Dermis lymphatic vessel endothelial cell (primary cell): Measurements from ENCODE around the gene KATNB1. TPM values are rescaled to one million over a fixed set of nuclear protein-coding genes. Genes with fewer than 3 reads are reported as not detected.

Source experiments
- total RNA-seq: library from RNA; depleted of rRNA; stranded (reverse); fragments of >200 nt; gene quantifications from 2 replicates; pipeline ENCODE4 v1.2.1, GENCODE V29; 2014

KATNB1 gene
- 19.8 and 32.6 TPM in 2 replicates for total RNA-seq

DNA sequence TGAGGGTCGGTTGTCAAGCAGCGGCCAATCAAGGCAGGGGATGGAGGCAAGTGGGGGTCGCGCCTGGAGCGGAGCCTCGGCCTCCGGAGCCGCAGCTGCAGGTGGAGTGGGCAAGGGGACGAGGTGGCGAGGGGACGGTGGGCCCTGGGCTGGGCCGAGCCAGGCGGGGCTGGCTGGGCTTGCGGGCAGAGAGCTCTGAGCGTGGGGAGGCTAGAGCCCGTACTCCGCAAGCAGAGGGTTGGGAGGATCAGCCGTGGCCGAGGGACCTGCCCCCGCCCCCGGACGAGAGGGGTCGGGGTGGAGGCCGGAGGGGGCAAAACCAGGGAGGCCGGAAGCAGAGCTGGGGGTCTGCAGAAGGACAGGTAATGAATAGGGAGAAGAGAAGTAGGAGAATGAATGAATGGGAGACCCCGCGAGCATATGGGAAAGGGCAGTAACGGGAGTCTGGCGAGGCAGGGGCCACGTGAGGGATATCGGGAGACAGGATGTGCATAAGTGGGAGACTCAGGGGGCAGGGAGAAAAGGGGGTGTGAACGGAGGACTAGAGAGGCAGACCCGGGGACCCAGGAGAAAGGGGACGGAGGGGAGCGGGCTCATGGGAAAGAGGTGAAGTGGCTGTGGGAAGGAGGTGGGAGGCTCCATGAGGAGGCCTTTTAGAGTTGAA is at the start of gene KATNB1:
TSS of gene KATNB1 (plus strand) at position 16 of the 664 bp plus-strand sequence. CDS start 1,474 bp downstream, outside the sequence.

DNA sequence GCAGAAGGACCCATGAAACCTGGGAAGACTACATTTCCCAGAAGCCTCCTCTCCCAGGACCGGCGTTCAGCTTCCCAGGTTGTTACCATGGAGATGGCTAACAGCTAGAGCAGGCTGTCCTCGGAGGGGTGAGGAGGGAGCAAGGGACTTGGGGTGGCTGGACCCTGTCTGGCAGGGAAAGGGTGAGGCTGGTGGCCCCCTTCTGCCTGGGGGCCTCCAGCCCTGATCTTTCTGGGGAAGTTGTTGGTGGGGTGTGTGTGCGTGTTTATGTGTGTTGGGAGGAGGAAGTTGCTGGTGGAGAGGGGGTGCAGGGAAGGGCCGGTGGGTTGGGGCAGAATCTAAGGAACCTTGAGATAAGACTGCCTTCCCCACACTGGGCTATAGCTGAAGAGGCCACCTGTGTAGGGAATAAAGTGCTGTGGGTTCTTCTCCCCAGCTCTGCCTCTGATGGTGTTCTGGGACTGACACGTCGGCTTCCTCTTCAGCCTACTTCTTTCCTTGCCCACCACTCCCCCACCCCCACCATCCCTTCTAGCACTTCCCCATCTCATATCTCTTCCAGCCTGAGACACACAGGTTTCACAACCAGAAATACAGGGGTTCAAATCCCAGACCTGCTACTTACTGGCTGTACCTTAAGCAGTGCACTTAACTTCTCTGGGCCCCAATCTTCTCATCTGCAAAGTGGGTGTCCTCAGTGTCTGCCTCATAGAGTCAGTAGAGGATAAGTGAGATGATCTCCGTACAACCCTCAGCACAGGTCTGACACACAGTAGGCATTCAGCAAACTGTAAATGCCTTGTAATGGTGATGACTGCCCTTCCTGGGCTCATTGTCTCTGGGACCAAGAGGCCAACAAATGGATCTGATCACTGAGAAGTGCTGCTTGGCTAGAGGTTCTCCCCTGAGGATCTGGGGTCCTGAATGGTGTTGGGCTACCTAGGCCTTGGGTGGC is 40.6 kb upstream of the KATNB1 start, which contains the start of gene DRC7:
TSS of gene DRC7 (plus strand) at position 82 of the 955 bp plus-strand sequence. CDS start 3,144 bp downstream, outside the sequence.

GRCh38 chr16:57802341-57803133 is 67.0 kb downstream of the KATNB1 start, which contains the start of gene KIFC3:
Gene KIFC3 (minus strand): TSS chr16:57802491. CDS start chr16:57798243, 4,248 bp downstream.

Other genes starting within 250 kb of the KATNB1 start
- 13.5 and 24.7 TPM in 2 replicates for gene DOK4, start 249.3 kb upstream of the KATNB1 start, total RNA-seq
- 8.0 and 9.7 TPM in 2 replicates for gene CCDC102A, start 199.2 kb upstream of the KATNB1 start, total RNA-seq
- gene ADGRG5, start 193.1 kb upstream of the KATNB1 start, total RNA-seq = not detected in 2 replicates
- 4.3 and 12.2 TPM in 2 replicates for gene ADGRG1, start 107.1 kb upstream of the KATNB1 start, total RNA-seq
- 5.2 and 8.8 TPM in 2 replicates for gene ADGRG3, start 67.5 kb upstream of the KATNB1 start, total RNA-seq
- 0.22 and 0.60 TPM in 2 replicates for gene DRC7, start 41.0 kb upstream of the KATNB1 start, total RNA-seq
- 32.7 and 56.1 TPM in 2 replicates for gene KIFC3, start 66.7 kb downstream of the KATNB1 start, total RNA-seq
- not detected in 2 replicates for gene CNGB1, start 235.4 kb downstream of the KATNB1 start, total RNA-seq